Superior temporal gyrus (tissue), 1 donor: ENCODE results near the gene SULT4A1.
A peak's percentile ranks its signal among the peaks of the same experiment; 100 is the strongest.

Experiments
- DNase-seq: peaks from one replicate; pipeline ENCODE4 v3.0.0-alpha.2; 2016; ENCODE audit errors: extremely low spot score

The SULT4A1 gene

GRCh38 chr22:43828725-43828997 is 33.7 kb downstream of the SULT4A1 start:
- DNase-seq: no peak

GRCh38 chr22:43827926-43828724 is 34.2 kb downstream of the SULT4A1 start:
- no peak for DNase-seq

GRCh38 chr22:43827003-43827735 is 35.1 kb downstream of the SULT4A1 start:
- no peak for DNase-seq

- no peak for DNase-seq
Measured at GRCh38 chr22:43826142-43827002, 35.9 kb downstream of the SULT4A1 start.

GRCh38 chr22:43825651-43826050 is 36.7 kb downstream of the SULT4A1 start:
- no peak for DNase-seq

GRCh38 chr22:43824724-43825420 is 37.4 kb downstream of the SULT4A1 start:
- DNase-seq: no peak

- DNase-seq: no peak
Measured at GRCh38 chr22:43823911-43824665, 38.2 kb downstream of the SULT4A1 start.

GRCh38 chr22:43823353-43823908 is 38.9 kb downstream of the SULT4A1 start:
- DNase-seq: no peak

- DNase-seq: no peak
Measured at GRCh38 chr22:43821606-43822425, 40.5 kb downstream of the SULT4A1 start.

GRCh38 chr22:43820651-43821305 is 41.5 kb downstream of the SULT4A1 start:
- DNase-seq: no peak

GRCh38 chr22:43819931-43820640 is 42.2 kb downstream of the SULT4A1 start:
- peak; percentile 40 for DNase-seq

- DNase-seq: no peak
Measured at GRCh38 chr22:43819421-43819921, 42.8 kb downstream of the SULT4A1 start.

- no peak for DNase-seq
Measured at GRCh38 chr22:43818981-43819380, 43.3 kb downstream of the SULT4A1 start.

GRCh38 chr22:43817402-43817801 is 44.9 kb downstream of the SULT4A1 start:
- DNase-seq: no peak

GRCh38 chr22:43814264-43814663 is 48.0 kb downstream of the SULT4A1 start:
- no peak for DNase-seq

- DNase-seq: no peak
Measured at GRCh38 chr22:43812890-43813289, 49.4 kb downstream of the SULT4A1 start.

GRCh38 chr22:43812149-43812842 is 50.0 kb downstream of the SULT4A1 start, which contains the start of gene EFCAB6:
TSS of gene EFCAB6 (minus strand) at chr22:43812305. CDS start at chr22:43782318, 29,987 bp downstream.
- DNase-seq: peak; percentile 95

- peak; percentile 44 for DNase-seq
Measured at GRCh38 chr22:43811777-43812148, 50.5 kb downstream of the SULT4A1 start.
